Stimulated activated CD4-positive, alpha-beta T cell treated with anti-CD3 and anti-CD28 coated beads, Interleukin-4, amount 100 ng/mL, for 4 hours (primary cell): Measurements from ENCODE around the gene RTN4RL1.

Experiments used
- DNase-seq, 2 experiments: peaks; one replicate each; pipeline ENCODE4 v3.0.0-alpha.2; 2020

RTN4RL1 gene

GRCh38 chr17:1945621-1946020 is 79.5 kb downstream of the RTN4RL1 start:
- no peak for DNase-seq

- DNase-seq: no peak
Observed at GRCh38 chr17:1943436-1943831, 81.7 kb downstream of the RTN4RL1 start.

DNA sequence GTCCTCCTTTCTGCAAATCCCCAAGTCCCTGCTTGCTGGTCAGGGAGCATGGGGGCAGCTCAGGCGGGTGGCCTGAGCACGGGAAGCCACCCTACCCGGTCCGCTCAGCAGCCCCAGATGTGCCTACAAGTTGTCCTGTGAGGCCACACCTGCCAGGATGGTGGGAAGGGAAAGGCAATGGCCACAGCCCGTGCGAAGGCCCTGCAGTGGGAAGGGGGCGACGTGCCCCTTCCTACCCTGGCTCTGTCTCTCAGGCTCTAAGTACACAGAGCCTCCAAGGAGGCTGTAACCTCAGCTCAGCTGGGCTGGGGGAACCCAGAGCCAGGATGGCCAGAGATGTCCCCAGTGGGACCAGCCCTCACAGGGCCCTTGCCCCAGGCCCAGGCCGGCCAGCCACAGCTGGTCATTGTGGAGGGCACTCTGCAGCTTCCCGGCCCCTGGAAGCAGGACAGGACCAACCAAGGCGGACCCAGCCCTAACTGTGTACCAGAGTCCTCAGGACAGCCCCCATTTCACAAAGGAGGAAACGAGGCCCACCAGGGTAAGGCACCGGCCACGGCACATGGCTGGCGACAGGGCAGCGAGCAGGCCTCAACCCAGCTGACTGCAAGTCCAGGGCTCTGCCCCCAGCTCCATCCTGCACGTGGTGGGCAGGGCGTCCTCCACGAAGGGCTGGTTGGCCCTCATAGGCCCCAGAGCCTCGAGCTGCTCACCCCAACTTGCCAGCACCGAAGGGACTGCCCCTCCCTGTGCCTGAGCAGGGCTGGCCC is 82.3 kb downstream of the RTN4RL1 start:
- DNase-seq: no peak

GRCh38 chr17:1942066-1942365 is 83.1 kb downstream of the RTN4RL1 start:
- no peak for DNase-seq

- DNase-seq: no peak
Observed at GRCh38 chr17:1941272-1942065, 83.7 kb downstream of the RTN4RL1 start.

GRCh38 chr17:1940810-1941185 is 84.3 kb downstream of the RTN4RL1 start:
- no peak for DNase-seq

DNA sequence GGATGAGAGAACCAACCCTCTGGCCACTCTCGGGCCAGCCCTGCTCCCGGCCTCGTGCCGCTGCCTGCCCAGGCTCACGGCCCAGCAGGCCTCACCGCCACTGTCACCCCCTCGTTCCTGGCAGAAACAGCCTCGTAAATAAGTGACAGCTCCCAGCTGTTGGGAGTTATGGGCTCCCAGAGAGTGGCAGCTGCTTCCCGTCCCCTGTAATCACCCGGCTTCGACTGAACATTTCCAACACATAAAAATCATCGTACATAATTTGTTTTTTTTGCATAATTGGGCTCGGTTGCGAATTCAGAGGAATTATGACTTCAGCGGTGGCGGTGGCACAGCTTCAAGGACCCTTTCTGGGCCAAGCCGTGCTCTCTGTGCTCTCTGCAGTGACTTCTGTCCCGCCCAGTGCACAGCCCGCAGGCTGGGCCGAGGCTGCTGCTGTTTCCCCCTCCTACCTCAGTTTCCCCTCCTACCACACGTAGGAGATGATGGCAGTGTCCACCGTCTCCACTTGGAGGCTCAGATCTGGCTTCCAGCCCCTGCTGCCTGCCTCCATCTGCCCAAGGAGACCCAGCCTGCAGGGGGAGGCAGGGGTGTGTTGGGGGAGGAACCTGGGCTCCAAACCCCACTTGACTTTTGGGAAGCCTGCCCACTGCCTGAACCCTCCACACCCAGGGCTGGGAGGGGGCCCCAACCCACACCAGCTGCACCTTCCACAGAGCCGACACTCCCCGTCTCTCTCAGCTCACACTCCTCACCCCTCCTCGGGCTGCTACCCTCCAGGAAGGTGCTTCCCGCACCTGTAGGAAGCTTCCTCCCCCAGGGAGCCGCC is 84.9 kb downstream of the RTN4RL1 start:
- DNase-seq: no peak

DNA sequence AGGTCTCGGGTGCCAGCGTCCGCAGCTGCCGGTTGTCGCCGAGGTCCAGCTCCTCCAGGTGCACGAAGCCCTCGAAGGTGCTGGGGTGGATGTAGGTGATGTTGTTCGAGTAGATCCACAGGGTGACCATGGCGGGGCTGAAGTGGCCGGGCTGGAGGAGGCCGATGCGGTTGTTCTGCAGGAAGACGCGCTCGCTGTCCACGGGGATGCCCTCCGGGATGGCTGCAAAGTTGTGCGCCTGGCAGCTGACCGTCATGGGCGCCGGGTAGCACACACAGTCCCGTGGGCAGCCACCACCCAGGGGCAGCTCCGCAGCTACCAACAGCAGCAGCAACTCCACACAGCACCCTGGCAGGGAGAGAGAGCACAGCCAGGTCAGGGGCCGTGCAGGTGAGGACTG is 87.7 kb downstream of the RTN4RL1 start:
- DNase-seq: no peak

DNA sequence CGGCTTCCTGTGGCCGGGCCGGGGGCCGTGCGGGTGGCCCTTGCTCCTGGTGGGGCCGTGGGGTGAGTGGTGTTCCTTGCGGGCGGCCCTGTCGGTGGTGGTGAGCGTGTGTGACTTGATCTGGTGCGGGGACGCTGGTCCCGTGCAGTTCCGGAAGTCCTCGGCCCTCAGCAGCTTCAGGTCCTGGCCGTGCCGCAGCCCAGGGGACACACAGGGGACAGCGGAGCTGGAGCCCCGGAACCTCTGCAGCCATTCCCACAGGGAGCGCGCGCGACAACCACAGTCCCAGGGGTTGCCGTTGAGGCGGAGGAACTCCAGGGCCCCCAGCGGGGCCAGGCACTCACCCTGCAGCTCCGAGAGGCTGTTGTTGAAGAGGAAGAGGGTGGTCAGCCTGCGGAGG is 88.4 kb downstream of the RTN4RL1 start:
- no peak for DNase-seq

DNA sequence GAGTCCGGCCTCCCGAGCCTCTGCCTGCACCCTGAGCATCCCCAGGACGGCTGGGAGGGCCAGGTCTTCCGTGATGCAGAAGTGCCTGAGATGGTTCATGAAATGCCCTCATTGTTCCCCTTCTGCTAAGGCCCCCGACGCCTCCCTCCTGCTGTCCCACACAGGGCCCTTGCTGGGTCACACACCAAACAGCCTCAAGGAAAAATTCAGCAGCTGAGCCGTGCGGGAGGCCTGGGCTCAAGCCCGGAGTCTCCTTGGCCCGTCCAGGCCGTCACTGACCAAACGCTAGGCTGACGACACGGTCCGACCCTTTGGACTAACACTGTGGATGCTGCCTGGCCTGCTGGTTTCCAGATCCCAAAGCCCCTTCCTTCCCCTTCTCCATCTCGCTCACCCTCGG is 90.2 kb downstream of the RTN4RL1 start:
- no peak for DNase-seq

GRCh38 chr17:1933875-1934715 is 91.0 kb downstream of the RTN4RL1 start:
- no peak for DNase-seq

GRCh38 chr17:1931844-1932579 is 93.1 kb downstream of the RTN4RL1 start:
- no peak for DNase-seq

GRCh38 chr17:1930337-1930645 is 94.8 kb downstream of the RTN4RL1 start:
- DNase-seq: no peak

DNA sequence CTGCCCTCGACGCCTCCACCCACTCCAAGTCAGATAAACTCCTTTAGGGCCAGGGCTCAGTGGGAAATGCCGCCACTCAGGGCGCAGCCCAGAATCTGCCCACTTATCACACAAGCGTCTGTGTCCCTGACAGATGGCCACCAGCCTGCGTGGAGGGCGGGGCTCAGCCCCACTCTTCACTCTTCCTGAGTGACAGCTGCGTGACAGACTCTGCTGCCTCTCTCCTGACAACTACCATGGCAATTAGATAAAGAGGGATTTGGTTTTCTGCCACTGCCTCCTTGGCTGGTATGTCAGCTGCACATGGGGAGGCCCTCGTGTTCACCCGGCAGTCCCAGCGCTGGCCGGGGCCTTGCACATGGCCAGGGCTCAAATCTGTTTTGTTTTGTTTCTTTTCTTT is 96.2 kb downstream of the RTN4RL1 start:
- no peak for DNase-seq

GRCh38 chr17:1920948-1921351 is 104.2 kb downstream of the RTN4RL1 start:
- no peak for DNase-seq

GRCh38 chr17:1919201-1919600 is 105.9 kb downstream of the RTN4RL1 start:
- DNase-seq: no peak

DNA sequence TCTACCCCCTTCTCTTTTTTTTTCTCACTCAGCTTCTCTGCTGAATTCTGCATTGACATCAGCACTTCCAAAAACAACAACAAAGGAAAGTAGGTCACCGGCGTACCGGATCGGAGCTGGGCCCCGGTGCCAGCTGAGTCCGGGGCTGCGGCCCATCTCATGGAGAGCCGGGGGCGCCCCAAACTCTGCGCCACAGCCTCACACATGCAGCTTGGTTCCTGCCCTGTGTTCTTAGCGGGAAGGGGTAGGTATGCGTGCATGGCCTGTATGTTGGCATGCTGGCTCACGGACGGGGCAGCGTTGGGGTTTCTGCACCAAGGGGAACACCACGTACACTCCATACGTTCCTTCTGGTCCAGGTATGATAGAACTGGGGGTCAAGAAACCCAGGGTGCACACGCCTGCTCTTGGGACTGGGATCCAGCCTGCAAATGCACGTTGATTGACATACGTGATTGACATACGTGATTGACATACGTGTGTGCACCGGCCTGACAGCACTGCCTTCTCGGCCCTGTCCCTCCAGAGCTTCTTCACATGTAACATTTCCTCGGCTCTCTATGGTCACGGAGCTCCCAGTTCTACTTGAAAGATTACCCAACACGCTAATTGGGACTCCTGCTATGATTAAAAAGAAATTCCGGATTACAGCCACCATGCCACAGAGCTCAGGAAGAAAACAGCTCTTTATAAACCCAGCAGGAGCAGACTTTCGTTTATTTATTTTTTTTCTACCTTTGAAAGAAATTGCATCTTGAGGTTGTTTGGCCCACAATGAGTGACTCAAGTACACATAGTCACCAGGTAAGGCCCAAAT is 106.6 kb downstream of the RTN4RL1 start:
- DNase-seq: no peak

DNA sequence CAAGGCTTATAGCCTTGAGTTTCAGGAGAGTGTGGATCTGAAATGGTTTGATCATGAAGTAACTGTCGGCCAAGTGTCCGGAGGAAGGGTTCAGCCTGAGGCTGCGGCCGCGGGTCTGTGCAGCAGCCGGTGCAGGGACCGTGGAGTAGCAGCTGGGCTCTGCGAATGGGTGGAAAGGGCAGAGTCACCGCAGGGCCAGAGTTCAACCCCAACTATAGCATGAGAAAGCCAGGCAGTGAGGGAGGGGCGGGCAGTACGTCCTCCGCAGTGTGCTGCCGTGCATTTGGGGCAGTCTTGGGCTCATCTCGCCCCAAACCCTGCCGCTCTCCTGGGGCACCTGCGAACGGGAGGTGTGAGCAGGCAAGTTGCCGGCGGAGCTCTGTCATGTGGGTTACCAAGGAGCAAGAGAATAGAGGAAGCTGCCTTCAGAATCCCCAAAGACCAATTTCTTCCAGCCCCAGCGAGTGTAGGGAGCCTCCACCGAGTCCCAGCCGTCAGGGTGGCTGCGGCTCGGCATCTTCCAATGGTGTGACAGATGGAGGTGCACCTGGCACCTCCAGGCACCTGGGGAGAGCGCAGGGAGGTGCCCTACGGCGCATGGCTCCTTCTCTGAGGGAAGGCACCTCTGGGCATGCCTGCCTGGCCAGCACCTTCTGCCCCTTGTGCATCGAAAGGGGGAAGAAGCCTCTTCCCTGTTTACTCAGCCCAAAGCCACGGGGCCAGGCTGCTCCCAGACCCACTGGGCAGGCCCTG is 108.0 kb downstream of the RTN4RL1 start:
- DNase-seq: no peak

- DNase-seq: no peak
Observed at GRCh38 chr17:1916316-1916715, 108.8 kb downstream of the RTN4RL1 start.

DNA sequence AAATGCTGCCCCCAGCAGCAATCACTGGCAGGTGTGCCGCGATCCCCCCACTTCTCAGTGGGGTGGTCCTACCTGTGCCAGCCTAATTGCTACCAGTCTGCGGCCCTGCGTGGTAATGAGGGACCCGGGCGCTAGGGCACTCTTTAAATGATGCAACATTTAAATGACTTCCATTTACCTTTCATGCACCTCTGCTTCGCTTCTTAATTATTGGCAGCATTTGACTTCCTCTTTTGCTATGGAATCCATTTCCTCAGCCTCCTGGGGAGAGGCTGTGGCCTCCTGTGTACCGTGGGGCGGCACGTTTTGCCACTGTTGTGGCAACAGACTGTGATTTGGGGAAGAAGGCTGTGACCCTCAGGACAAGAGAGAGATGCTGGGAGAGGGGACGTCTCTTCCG is 109.2 kb downstream of the RTN4RL1 start:
- no peak for DNase-seq

- DNase-seq: no peak
Observed at GRCh38 chr17:1914661-1915083, 110.5 kb downstream of the RTN4RL1 start.
